Fibroblast of lung (primary cell): ENCODE data around the gene COX8A.

Source experiments
- CTCF ChIP-seq, 2 donors: IDR thresholded peaks in 1 of 2; conservative IDR thresholded peaks in 1 of 2; 1 replicate in 1 of 2; 2 replicates in 1 of 2; pipeline ENCODE4 v1.5.1; 2011 to 2012; ENCODE audit warnings: low read length in 2 of 2, control low read depth in 1 of 2, inconsistent platforms in 1 of 2, low read depth in 1 of 2, mild to moderate bottlenecking in 1 of 2
- EZH2 ChIP-seq: IDR thresholded peaks from 2 replicates; pipeline ENCODE4 v1.5.1; 2012; ENCODE audit warnings: low read length, control low read depth, mild to moderate bottlenecking; ENCODE audit errors: missing control alignments

GRCh38 chr11:63942803-63943202 lies 31.6 kb upstream of the COX8A start:
- no peak for TF ChIP-seq CTCF (conservative IDR thresholded peaks at IDR 0.05 in 1 of 2, IDR thresholded peaks at IDR 0.05 in 1 of 2; ENCODE audit: low read depth in 1 of 2, low read length in 2 of 2)
- TF ChIP-seq EZH2, result no peak
